ENCODE results near the gene CD59.

DNA sequence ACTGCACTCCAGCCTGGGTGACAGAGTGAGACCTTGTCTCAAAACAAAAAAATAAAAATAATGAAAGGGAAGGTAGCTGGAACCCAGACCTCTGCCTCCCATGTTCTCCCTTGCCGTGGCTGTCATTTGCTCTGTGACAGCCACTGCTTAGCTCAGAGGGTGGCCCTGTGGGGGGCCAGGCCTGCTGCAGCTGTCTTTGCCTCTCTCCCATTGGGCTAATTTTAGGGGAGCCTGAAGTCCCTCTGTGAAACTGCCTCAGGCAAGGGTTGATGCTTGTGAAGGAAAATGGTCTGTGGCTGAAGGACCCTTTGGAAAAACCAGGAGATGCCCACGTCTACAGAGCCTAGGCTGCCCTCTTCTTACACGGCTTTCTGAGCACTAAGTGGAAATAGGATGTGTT lies 78.5 kb downstream of the CD59 start:
- no peak for TF ChIP-seq ZFX (IDR thresholded peaks at IDR 0.05)
- TF ChIP-seq, protein P1, sequence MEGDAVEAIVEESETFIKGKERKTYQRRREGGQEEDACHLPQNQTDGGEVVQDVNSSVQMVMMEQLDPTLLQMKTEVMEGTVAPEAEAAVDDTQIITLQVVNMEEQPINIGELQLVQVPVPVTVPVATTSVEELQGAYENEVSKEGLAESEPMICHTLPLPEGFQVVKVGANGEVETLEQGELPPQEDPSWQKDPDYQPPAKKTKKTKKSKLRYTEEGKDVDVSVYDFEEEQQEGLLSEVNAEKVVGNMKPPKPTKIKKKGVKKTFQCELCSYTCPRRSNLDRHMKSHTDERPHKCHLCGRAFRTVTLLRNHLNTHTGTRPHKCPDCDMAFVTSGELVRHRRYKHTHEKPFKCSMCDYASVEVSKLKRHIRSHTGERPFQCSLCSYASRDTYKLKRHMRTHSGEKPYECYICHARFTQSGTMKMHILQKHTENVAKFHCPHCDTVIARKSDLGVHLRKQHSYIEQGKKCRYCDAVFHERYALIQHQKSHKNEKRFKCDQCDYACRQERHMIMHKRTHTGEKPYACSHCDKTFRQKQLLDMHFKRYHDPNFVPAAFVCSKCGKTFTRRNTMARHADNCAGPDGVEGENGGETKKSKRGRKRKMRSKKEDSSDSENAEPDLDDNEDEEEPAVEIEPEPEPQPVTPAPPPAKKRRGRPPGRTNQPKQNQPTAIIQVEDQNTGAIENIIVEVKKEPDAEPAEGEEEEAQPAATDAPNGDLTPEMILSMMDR (conservative IDR thresholded peaks at IDR 0.05): no peak
